IPS DF 6.9 (cell line): ENCODE data around the gene HK1.

ENCODE experiments used
- DNase-seq: peaks from one replicate; pipeline ENCODE4 v3.0.0-alpha.2; 2013; ENCODE audit warnings: low read depth, low spot score
- H3K27ac ChIP-seq: one replicate; pipeline ENCODE4 v1.5.1; 2013; ENCODE audit warnings: low read length, control low read depth
- H3K27me3 ChIP-seq: 2 replicates; pipeline ENCODE4 v1.6.1; 2013; ENCODE audit warnings: mild to moderate bottlenecking, low read length; ENCODE audit not compliant: control insufficient read depth, insufficient read depth
- H3K36me3 ChIP-seq: 2 replicates; pipeline ENCODE4 v1.6.1; 2013; ENCODE audit warnings: low read length; ENCODE audit not compliant: control insufficient read depth, insufficient read depth
- H3K4me1 ChIP-seq: 2 replicates; pipeline ENCODE4 v1.6.1; 2013; ENCODE audit warnings: low read length; ENCODE audit not compliant: control insufficient read depth, insufficient read depth
- H3K4me3 ChIP-seq: 2 replicates; pipeline ENCODE4 v1.5.1; 2013; ENCODE audit warnings: mild to moderate bottlenecking, low read length
- H3K9me3 ChIP-seq: 2 replicates; pipeline ENCODE4 v1.6.1; 2013; ENCODE audit warnings: low read length, inconsistent platforms; ENCODE audit not compliant: control insufficient read depth, insufficient read depth
- WGBS: extraction: QIAGEN DNeasy Blood & Tissue Kit; methylation state at CpG from one replicate; pipeline ENCODE4 v1.1.7; 2013; ENCODE audit warnings: mixed read lengths, missing lambda C conversion rate; ENCODE audit not compliant: insufficient read length, insufficient coverage; 5-methylcytosine and 5-hydroxymethylcytosine counted together

HK1 gene

GRCh38 chr10:69372126-69372980 lies 94.1 kb downstream of the HK1 start:
- Histone ChIP-seq H3K36me3 (peaks cover 21% of the 10 kb centered on the region), H3K27ac (no peak overlapping the region)

GRCh38 chr10:69374242-69374641 lies 95.9 kb downstream of the HK1 start:
- peaks cover 14% of the 10 kb centered on the region for H3K36me3 ChIP-seq
- WGBS, result no CpG with 5 or more reads among the region's 13 CpGs
- H3K4me1 ChIP-seq, result peaks cover 3% of the 10 kb centered on the region
- no peak overlapping the region for H3K4me3 ChIP-seq
- no peaks in the 10 kb centered on the region for H3K27me3 ChIP-seq
- DNase-seq, result no peak
- H3K27ac ChIP-seq, result no peak overlapping the region
- no peaks in the 10 kb centered on the region for H3K9me3 ChIP-seq

More at GRCh38 chr10:69372126-69372980, 94.1 kb downstream of the HK1 start:
- Histone ChIP-seq H3K4me1 (peaks cover 3% of the 10 kb centered on the region), H3K27me3 (no peaks in the 10 kb centered on the region), H3K4me3 (no peak overlapping the region), H3K9me3 (no peaks in the 10 kb centered on the region)
- DNase-seq, result no peak
- WGBS, result no CpG with 5 or more reads among the region's 9 CpGs

DNA sequence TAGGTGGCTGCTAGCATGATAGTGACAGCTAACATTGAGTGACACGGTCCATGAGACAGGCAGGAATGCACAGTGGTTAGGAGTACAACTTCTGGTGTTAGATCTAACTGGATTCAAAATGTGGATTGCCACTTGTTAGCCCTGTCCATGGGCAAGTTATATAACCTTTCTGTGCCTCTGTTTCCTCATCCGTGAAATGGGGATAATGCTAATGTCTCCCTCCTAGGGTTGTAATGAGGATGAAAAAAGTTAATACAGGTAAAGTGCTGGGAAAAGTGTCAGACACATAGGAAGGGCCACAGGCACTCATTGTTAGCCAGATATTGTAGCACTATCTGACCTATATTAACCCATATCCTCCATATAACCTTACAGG lies 96.6 kb downstream of the HK1 start:
- DNase-seq, result no peak
- Histone ChIP-seq H3K27me3 (no peaks in the 10 kb centered on the region), H3K4me3 (no peak overlapping the region), H3K9me3 (no peaks in the 10 kb centered on the region), H3K36me3 (peaks cover 16% of the 10 kb centered on the region), H3K4me1 (peaks cover 3% of the 10 kb centered on the region), H3K27ac (no peak overlapping the region)
- WGBS, result no CpG with 5 or more reads among the region's 2 CpGs

GRCh38 chr10:69375307-69376151 lies 97.2 kb downstream of the HK1 start:
- peaks cover 15% of the 10 kb centered on the region for H3K36me3 ChIP-seq
- no CpG with 5 or more reads among the region's 19 CpGs for WGBS
- H3K4me3 ChIP-seq, result no peak overlapping the region
- peaks cover 3% of the 10 kb centered on the region for H3K4me1 ChIP-seq
- peak; percentile 74 for DNase-seq
- H3K9me3 ChIP-seq, result no peaks in the 10 kb centered on the region
- H3K27ac ChIP-seq, result no peak overlapping the region
- no peaks in the 10 kb centered on the region for H3K27me3 ChIP-seq

DNA sequence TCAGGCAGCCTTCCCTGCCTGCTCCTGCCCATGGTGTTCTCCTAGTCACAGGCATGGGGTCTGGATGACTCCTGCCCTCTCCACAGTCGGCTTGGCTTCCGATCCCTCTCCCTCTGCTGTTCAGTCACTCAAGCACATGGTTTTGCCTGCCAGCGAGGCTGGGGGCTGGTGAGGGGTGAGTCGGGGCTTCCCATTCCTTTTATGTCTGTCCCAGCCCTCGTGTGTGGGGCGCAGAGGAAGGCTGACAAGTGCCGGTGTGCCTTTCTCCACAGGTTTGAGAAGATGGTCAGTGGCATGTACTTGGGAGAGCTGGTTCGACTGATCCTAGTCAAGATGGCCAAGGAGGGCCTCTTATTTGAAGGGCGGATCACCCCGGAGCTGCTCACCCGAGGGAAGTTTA lies 98.4 kb downstream of the HK1 start:
- no peak for DNase-seq
- Histone ChIP-seq H3K27me3 (no peaks in the 10 kb centered on the region), H3K4me1 (peaks cover 3% of the 10 kb centered on the region), H3K27ac (no peak overlapping the region), H3K9me3 (no peaks in the 10 kb centered on the region), H3K36me3 (peaks cover 15% of the 10 kb centered on the region), H3K4me3 (no peak overlapping the region)
- WGBS, result no CpG with 5 or more reads among the region's 11 CpGs

- Histone ChIP-seq H3K27me3 (no peaks in the 10 kb centered on the region), H3K4me3 (no peak overlapping the region), H3K27ac (no peak overlapping the region), H3K9me3 (no peaks in the 10 kb centered on the region), H3K4me1 (peaks cover 3% of the 10 kb centered on the region), H3K36me3 (peaks cover 15% of the 10 kb centered on the region)
- no peak for DNase-seq
- WGBS, result no CpG with 5 or more reads among the region's 6 CpGs
Observed at GRCh38 chr10:69377191-69377590, 98.9 kb downstream of the HK1 start.

GRCh38 chr10:69377933-69378332 lies 99.6 kb downstream of the HK1 start:
- no peak for DNase-seq
- Histone ChIP-seq H3K27ac (no peak overlapping the region), H3K36me3 (peaks cover 23% of the 10 kb centered on the region), H3K9me3 (no peaks in the 10 kb centered on the region), H3K4me3 (no peak overlapping the region), H3K4me1 (peaks cover 3% of the 10 kb centered on the region), H3K27me3 (no peaks in the 10 kb centered on the region)
- no CpG with 5 or more reads among the region's 3 CpGs for WGBS

- H3K4me1 ChIP-seq, result peaks cover 3% of the 10 kb centered on the region
- DNase-seq, result no peak
- no peak overlapping the region for H3K27ac ChIP-seq
- no peaks in the 10 kb centered on the region for H3K9me3 ChIP-seq
- H3K27me3 ChIP-seq, result no peaks in the 10 kb centered on the region
- H3K4me3 ChIP-seq, result no peak overlapping the region
- peaks cover 41% of the 10 kb centered on the region for H3K36me3 ChIP-seq
- no CpG with 5 or more reads among the region's 16 CpGs for WGBS
Observed at GRCh38 chr10:69379800-69380199, 101.5 kb downstream of the HK1 start.

GRCh38 chr10:69382382-69383117 lies 104.3 kb downstream of the HK1 start:
- no peak for DNase-seq
- no peaks in the 10 kb centered on the region for H3K9me3 ChIP-seq
- H3K27me3 ChIP-seq, result no peaks in the 10 kb centered on the region
- H3K4me1 ChIP-seq, result no peaks in the 10 kb centered on the region
- no peak overlapping the region for H3K4me3 ChIP-seq
- no peak overlapping the region for H3K27ac ChIP-seq
- peaks cover 41% of the 10 kb centered on the region for H3K36me3 ChIP-seq
- WGBS, result no CpG with 5 or more reads among the region's 26 CpGs

DNA sequence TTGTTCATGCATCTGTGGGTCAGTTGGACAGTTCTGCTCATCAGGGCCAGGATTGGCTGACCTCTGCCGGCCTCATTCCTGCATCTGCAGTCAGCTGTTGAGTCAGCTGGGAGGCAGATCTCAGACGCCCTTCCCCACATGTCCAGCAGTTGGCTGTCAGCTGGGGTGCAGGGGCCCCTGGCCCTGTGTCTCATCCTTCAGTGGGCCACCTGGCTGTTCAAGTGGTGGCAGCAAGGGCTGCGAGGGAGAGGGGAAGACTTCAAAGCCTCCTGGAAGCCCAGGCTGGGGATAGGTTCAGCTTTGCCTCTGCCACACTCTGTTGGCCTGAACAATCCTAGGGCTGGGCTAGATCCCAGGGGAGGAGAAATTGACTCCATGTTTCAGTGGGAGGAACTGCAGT lies 105.3 kb downstream of the HK1 start:
- Histone ChIP-seq H3K4me3 (no peak overlapping the region), H3K27me3 (no peaks in the 10 kb centered on the region), H3K9me3 (no peaks in the 10 kb centered on the region), H3K27ac (no peak overlapping the region), H3K36me3 (peaks cover 39% of the 10 kb centered on the region), H3K4me1 (no peaks in the 10 kb centered on the region)
- DNase-seq, result no peak
- no CpG with 5 or more reads among the region's 3 CpGs for WGBS
